Type B pancreatic cell (in vitro differentiated cells): ENCODE data around the gene CENPH. TPM values are rescaled to one million over a fixed set of nuclear protein-coding genes. Genes with fewer than 3 reads are reported as not detected.
A peak's percentile ranks its signal among the peaks of the same experiment; 100 is the strongest.
"Not testable (repeated sequence)": the region's sequence is repeated elsewhere in the genome, so short reads cannot be mapped to it uniquely, and the experiment has no call there.

Source experiments
- DNase-seq: peaks from one replicate; pipeline ENCODE4 v3.0.0; 2021; ENCODE audit warnings: mixed read lengths; ENCODE audit not compliant: unreplicated experiment; ENCODE audit errors: extremely low spot score
- H3K27ac Mint-ChIP-seq: 2 replicates; pipeline ENCODE4 v1.8.0; 2021; ENCODE audit warnings: mild to moderate bottlenecking, mixed read lengths
- H3K27me3 Mint-ChIP-seq: 2 replicates; pipeline ENCODE4 v1.8.0; 2021; ENCODE audit warnings: mixed read lengths
- H3K36me3 Mint-ChIP-seq: 2 replicates; pipeline ENCODE4 v1.8.0; 2021; ENCODE audit warnings: mixed read lengths
- H3K4me1 Mint-ChIP-seq: one replicate; pipeline ENCODE4 v1.8.0; 2021; ENCODE audit warnings: mixed read lengths; ENCODE audit not compliant: unreplicated experiment
- H3K4me3 Mint-ChIP-seq: 2 replicates; pipeline ENCODE4 v1.8.0; 2021; ENCODE audit warnings: mild to moderate bottlenecking, mixed read lengths
- H3K9me3 Mint-ChIP-seq: 2 replicates; pipeline ENCODE4 v1.8.0; 2021; ENCODE audit warnings: mixed read lengths
- long read RNA-seq: library from polyadenylated mRNA; unstranded; transcript quantifications from one replicate; pipeline ENCODE4 v2.0.0, GENCODE V29; 2020
- total RNA-seq: library from RNA; stranded (reverse); gene quantifications from 2 replicates; pipeline ENCODE4 v1.2.1, GENCODE V29; 2021; ENCODE audit warnings: low replicate concordance
- TF ChIP-seq, protein P1 (sequence below): fragments of 200-600 bp; sonication (generic); conservative IDR thresholded peaks from 2 replicates; pipeline ENCODE4 v1.5.0; 2021; ENCODE audit warnings: antibody characterized with exemption, mild to moderate bottlenecking

The CENPH gene, protein sequence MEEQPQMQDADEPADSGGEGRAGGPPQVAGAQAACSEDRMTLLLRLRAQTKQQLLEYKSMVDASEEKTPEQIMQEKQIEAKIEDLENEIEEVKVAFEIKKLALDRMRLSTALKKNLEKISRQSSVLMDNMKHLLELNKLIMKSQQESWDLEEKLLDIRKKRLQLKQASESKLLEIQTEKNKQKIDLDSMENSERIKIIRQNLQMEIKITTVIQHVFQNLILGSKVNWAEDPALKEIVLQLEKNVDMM
- total RNA-seq = 10.2 and 27.0 TPM in 2 replicates
- long read RNA-seq, transcript CENPH-201 (9 exons, 1,389 nt) = major isoform, 6 of 9 reads
- long read RNA-seq, partial matches to known transcripts = 1 of 9 reads
- long read RNA-seq, other reads (novel, unspliced or antisense) = 2 of 9 reads

DNA sequence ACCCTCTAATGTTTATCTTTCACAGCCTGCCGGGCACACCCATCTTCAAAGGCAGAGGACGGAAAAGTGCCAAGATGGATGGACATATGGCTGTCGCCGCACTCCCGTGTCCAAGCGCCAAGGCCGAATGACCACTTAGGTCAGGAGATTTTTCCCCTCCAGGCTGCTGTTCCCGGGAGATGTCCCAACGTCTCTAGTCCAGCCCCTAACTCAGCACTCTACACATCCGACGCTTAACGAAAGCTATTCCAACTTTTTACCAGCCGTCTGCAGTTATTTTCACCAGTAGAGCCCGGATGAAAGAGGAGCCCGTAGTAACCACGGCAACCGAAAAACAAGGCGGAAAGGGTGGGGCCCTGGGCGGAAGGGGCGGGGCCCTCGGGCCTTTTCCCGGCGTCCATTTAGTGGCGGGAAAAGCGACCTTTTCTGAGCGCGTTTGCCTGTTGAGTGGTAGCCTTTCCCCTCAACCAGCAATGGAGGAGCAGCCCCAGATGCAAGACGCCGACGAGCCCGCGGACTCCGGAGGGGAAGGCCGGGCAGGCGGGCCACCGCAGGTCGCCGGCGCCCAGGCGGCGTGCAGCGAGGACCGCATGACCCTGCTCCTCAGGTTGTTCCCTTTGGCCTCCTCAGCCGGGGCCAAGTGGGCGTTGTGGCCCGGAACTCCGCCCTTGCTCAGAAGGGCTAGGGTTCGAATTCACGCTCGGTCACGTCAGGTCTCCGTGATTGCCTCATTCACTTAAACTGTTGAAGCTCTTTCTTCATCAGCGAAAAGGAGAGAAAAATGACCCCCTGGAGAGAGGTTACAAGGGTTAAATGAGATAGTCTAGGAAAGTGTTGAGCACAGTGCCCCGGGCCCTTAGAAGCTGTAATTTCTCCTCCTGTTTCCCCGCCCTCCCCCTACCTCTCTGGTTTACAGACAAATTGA is at the start of gene CENPH:
Gene CENPH (plus strand): TSS at position 422 of the 925 bp plus-strand sequence. CDS start 52 bp downstream, at position 474.
- peak; percentile 94 for DNase-seq
- peaks cover 12% of the 10 kb centered on the region for H3K4me1 Mint-ChIP-seq
- H3K4me3 Mint-ChIP-seq = peak within 1 kb of the TSS; percentile 97
- no peaks in the 10 kb centered on the region for H3K27me3 Mint-ChIP-seq
- H3K27ac Mint-ChIP-seq = peak within 1 kb of the TSS; percentile 97
- TF ChIP-seq, protein P1, sequence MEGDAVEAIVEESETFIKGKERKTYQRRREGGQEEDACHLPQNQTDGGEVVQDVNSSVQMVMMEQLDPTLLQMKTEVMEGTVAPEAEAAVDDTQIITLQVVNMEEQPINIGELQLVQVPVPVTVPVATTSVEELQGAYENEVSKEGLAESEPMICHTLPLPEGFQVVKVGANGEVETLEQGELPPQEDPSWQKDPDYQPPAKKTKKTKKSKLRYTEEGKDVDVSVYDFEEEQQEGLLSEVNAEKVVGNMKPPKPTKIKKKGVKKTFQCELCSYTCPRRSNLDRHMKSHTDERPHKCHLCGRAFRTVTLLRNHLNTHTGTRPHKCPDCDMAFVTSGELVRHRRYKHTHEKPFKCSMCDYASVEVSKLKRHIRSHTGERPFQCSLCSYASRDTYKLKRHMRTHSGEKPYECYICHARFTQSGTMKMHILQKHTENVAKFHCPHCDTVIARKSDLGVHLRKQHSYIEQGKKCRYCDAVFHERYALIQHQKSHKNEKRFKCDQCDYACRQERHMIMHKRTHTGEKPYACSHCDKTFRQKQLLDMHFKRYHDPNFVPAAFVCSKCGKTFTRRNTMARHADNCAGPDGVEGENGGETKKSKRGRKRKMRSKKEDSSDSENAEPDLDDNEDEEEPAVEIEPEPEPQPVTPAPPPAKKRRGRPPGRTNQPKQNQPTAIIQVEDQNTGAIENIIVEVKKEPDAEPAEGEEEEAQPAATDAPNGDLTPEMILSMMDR = no peak
- no peaks in the 10 kb centered on the region for H3K9me3 Mint-ChIP-seq
- H3K36me3 Mint-ChIP-seq = no peaks in the 10 kb centered on the region

DNA sequence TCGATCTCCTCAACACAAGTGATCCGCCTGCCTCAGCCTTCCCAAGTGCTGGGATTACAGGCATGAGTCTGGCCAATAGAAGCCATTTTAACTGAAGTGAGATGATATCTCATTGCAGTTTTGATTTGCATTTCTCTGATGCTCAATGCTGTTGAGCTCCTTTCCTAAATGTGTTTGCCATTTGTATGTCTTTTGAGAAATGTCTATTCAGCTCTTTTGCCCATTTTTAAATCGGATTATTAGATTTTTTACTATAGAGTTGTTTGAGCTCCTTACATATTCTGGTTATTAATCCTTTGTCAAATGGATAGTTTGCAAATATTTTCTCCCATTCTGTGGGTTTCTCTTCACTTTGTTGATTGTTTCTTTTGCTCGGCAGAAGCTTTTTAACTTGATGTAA is 49.1 kb upstream of the CENPH start:
- not testable (repeated sequence) for DNase-seq, H3K4me1 Mint-ChIP-seq, H3K4me3 Mint-ChIP-seq, H3K27me3 Mint-ChIP-seq, H3K36me3 Mint-ChIP-seq, H3K27ac Mint-ChIP-seq
- peaks cover 16% of the 10 kb centered on the region for H3K9me3 Mint-ChIP-seq

DNA sequence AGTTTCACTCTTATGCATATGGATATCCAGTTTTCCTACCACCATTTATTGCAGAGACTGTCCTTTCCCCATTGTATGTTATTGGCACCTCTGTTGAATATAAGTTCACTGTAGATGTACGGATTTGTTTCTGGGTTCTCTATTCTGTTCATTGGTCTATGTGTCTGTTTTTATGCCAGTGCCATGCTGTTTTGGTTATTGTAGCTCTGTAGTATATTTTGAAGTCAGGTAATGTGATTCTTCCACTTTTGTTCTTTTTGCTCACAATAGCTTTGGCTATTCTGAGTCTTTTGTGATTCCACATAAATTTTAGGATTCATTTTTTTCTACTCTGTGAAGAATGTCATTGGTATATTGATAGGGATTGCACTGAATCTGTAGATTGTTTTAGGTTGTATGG is 48.6 kb upstream of the CENPH start:
- Mint-ChIP-seq H3K9me3 (peaks cover 16% of the 10 kb centered on the region), H3K4me3 (no peak overlapping the region), H3K4me1 (no peaks in the 10 kb centered on the region), H3K27ac (no peak overlapping the region), H3K27me3 (no peaks in the 10 kb centered on the region), H3K36me3 (no peaks in the 10 kb centered on the region)
- no peak for DNase-seq
- TF ChIP-seq, protein P1 = no peak

DNA sequence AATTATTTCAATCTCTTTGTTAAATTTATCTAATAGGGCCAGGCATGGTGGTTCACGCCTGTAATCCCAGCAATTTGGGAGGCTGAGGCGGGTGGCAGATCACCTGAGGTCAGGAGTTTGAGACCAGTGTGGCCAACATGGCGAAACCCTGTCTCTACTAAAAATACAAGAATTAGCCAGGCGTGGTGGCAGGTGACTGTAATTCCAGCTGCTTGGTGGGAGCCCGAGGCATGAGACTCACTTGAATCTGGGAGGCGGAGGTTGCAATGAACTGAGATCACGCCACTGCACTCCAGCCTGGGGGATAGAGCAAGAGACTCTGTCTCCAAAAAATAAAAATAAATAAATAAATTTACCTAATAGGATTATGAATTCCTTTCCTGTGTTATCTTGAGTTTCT is 40.8 kb upstream of the CENPH start:
- DNase-seq, H3K4me3 Mint-ChIP-seq, H3K36me3 Mint-ChIP-seq, H3K27me3 Mint-ChIP-seq, H3K9me3 Mint-ChIP-seq, H3K27ac Mint-ChIP-seq, H3K4me1 Mint-ChIP-seq: not testable (repeated sequence)

DNA sequence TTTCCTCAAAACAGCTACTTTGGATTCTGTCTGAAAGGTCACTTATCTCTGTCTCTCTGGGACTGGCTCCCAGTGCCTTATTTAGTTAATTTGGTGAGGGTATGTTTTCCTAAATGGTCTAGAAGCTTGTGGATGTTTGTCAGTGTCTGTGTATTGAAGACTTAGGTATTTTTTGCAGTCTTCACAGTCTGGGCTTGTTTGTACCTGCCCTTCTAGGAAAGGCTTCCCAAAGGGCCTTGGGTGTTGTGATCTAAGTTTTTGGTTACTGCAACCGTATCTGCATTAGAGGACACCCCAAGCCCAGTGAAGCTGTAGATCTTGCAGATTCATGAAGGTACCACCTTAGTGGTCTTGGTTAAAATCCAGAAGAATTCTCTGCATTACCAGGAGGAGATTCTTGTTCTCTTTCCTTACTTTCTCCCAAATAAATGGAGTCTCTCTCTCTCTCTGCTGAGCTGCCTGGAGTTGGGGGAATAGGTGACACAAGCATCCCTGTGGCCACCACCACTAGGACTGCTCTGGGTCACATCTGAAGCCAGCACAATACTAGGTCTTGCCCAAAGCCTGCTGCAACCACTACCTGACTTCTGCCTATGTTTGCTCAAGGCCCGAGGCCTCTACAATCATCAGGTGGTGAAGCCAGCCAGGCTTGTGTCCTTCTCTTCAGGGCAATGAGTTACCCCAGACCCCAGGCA is 40.3 kb upstream of the CENPH start:
- DNase-seq = no peak
- no peaks in the 10 kb centered on the region for H3K9me3 Mint-ChIP-seq
- no peaks in the 10 kb centered on the region for H3K27me3 Mint-ChIP-seq
- H3K27ac Mint-ChIP-seq = no peak overlapping the region
- TF ChIP-seq, protein P1 = no peak
- H3K36me3 Mint-ChIP-seq = no peaks in the 10 kb centered on the region
- no peak overlapping the region for H3K4me3 Mint-ChIP-seq
- no peaks in the 10 kb centered on the region for H3K4me1 Mint-ChIP-seq

DNA sequence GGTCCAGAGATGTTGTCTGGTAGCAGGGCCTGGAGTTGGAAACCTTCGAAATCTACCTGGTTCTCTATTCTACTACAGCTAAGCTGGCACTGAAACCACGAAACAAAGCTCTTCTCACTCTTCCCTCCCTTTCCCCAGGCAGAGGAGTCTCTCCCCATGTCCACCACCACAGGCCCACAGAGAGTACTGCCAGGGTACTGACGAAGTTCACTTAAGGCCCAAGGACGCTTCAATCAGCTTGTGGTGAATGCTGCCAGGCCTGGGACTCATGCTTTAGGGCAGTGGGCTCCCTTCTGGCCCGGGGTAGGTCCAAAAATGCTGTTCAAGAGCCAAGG is 39.7 kb upstream of the CENPH start:
- DNase-seq = no peak
- H3K4me1 Mint-ChIP-seq = no peaks in the 10 kb centered on the region
- no peaks in the 10 kb centered on the region for H3K36me3 Mint-ChIP-seq
- no peak overlapping the region for H3K27ac Mint-ChIP-seq
- no peak overlapping the region for H3K4me3 Mint-ChIP-seq
- TF ChIP-seq, protein P1 = no peak
- no peaks in the 10 kb centered on the region for H3K9me3 Mint-ChIP-seq
- H3K27me3 Mint-ChIP-seq = no peaks in the 10 kb centered on the region
